Measurements from ENCODE around the gene ISL1. TPM values are rescaled to one million over a fixed set of nuclear protein-coding genes. Genes with fewer than 3 reads are reported as not detected.

ISL1 gene
- total RNA-seq, 1 experiment from 2014 or later: 1.3 TPM

- Histone ChIP-seq H3K27me3 (ENCODE audit: insufficient read depth, low read length) (no peaks in the 10 kb centered on the region), H3K9me3 (ENCODE audit: control insufficient read depth in 1 of 2, insufficient read depth in 1 of 2, low read depth in 1 of 2, low read length in 2 of 2) (no peaks in the 10 kb centered on the region), H3K36me3 (ENCODE audit: control insufficient read depth in 1 of 2, insufficient read depth in 2 of 2, low read length in 2 of 2) (no peaks in the 10 kb centered on the region), H3K27ac (ENCODE audit: low read depth, low read length) (no peak overlapping the region), H3K4me1 (ENCODE audit: control insufficient read depth in 1 of 2, insufficient read depth in 2 of 2, low read length in 2 of 2) (peaks cover 0 to 6% of the 10 kb centered on the region in 2 experiments; a peak in 1 of 4 replicates), H2AFZ (ENCODE audit: low read depth, low read length, poor library complexity, severe bottlenecking) (no peak overlapping the region), H3K4me2 (ENCODE audit: low read length) (no peak overlapping the region), H3K4me3 (replicated peaks in 1 of 2; ENCODE audit: low read depth in 1 of 2, low read length in 2 of 2) (no peak overlapping the region), H3K9ac (ENCODE audit: low read length) (no peak overlapping the region), H3K9me2 (ENCODE audit: insufficient read depth) (no peaks in the 10 kb centered on the region), H4K20me1 (ENCODE audit: insufficient read depth) (no peaks in the 10 kb centered on the region; the same call in 1 of the 2 replicates), H3K79me2 (ENCODE audit: insufficient read depth, low read length) (no peaks in the 10 kb centered on the region)
- ChIA-PET CTCF (no interaction called here), POLR2A (no interaction called here), RAD21 (ENCODE audit: low non-redundant PET in 1 of 2, low total read pairs in 2 of 2, uncharacterized antibody in 2 of 2, unreplicated experiment in 2 of 2) (no interaction called here)
- intact Hi-C loops (cut with micrococcal nuclease): no loop called here
- TF ChIP-seq POLR2A (IDR thresholded peaks at IDR 0.05; ENCODE audit: borderline replicate concordance, extremely low read depth, insufficient read depth, insufficient read length) (no peak), SP1 (IDR thresholded peaks at IDR 0.05; ENCODE audit: low read depth) (no peak), SRF (IDR thresholded peaks at IDR 0.05; ENCODE audit: low read depth) (no peak), EZH2phosphoT487 (IDR thresholded peaks at IDR 0.05; ENCODE audit: borderline replicate concordance) (no peak), ELF1 (IDR thresholded peaks at IDR 0.05; ENCODE audit: borderline replicate concordance, low read depth) (no peak), CBX3 (IDR thresholded peaks at IDR 0.05; ENCODE audit: low read depth) (no peak), FOSL1 (IDR thresholded peaks at IDR 0.05; ENCODE audit: low read depth) (no peak), EGR1 (IDR thresholded peaks at IDR 0.05; ENCODE audit: low read depth) (no peak), REST (IDR thresholded peaks at IDR 0.05; ENCODE audit: low read depth) (no peak), CEBPB (IDR thresholded peaks at IDR 0.05; ENCODE audit: low read depth) (no peak), ZFX (IDR thresholded peaks at IDR 0.05) (no peak), SIN3A (IDR thresholded peaks at IDR 0.05; ENCODE audit: low read depth) (no peak)
- TF ChIP-seq, protein P1, sequence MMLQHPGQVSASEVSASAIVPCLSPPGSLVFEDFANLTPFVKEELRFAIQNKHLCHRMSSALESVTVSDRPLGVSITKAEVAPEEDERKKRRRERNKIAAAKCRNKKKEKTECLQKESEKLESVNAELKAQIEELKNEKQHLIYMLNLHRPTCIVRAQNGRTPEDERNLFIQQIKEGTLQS (IDR thresholded peaks at IDR 0.05): no peak
- TF ChIP-seq, protein P2, sequence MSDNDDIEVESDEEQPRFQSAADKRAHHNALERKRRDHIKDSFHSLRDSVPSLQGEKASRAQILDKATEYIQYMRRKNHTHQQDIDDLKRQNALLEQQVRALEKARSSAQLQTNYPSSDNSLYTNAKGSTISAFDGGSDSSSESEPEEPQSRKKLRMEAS (IDR thresholded peaks at IDR 0.05): no peak
- TF ChIP-seq, protein P3, sequence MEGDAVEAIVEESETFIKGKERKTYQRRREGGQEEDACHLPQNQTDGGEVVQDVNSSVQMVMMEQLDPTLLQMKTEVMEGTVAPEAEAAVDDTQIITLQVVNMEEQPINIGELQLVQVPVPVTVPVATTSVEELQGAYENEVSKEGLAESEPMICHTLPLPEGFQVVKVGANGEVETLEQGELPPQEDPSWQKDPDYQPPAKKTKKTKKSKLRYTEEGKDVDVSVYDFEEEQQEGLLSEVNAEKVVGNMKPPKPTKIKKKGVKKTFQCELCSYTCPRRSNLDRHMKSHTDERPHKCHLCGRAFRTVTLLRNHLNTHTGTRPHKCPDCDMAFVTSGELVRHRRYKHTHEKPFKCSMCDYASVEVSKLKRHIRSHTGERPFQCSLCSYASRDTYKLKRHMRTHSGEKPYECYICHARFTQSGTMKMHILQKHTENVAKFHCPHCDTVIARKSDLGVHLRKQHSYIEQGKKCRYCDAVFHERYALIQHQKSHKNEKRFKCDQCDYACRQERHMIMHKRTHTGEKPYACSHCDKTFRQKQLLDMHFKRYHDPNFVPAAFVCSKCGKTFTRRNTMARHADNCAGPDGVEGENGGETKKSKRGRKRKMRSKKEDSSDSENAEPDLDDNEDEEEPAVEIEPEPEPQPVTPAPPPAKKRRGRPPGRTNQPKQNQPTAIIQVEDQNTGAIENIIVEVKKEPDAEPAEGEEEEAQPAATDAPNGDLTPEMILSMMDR (IDR thresholded peaks at IDR 0.05 in 2 of 3, conservative IDR thresholded peaks at IDR 0.05 in 1 of 3; ENCODE audit: borderline replicate concordance in 1 of 3, insufficient read depth in 1 of 3, low read depth in 2 of 3, low read length in 2 of 3): no peak
- no peak for DNase-seq (ENCODE audit: low read depth, low spot score)
- ATAC-seq: no peak
- BruUV-seq (replicated peaks): no TSS peak
These were observed 9.5 kb downstream of the ISL1 start for GRCh38 chr5:51392689-51393199.

All from HCT116 (cell line).